Vagina (tissue), 2 donors: ENCODE results near the gene DUOXA1. TPM values are rescaled to one million over a fixed set of nuclear protein-coding genes. Genes with fewer than 3 reads are reported as not detected.

Source experiments
- DNase-seq, 2 donors: peaks; one replicate each; pipeline ENCODE4 v3.0.0-alpha.2; 2017; ENCODE audit errors: extremely low spot score in 2 of 2
- H3K27ac ChIP-seq: fragments of 200-600 bp; sonication (generic); one replicate; pipeline ENCODE4 v1.5.1; 2019
- H3K27me3 ChIP-seq: fragments of 200-600 bp; sonication (generic); one replicate; pipeline ENCODE4 v1.5.1; 2019
- H3K36me3 ChIP-seq, 2 donors: fragments of 200-600 bp; sonication (generic); one replicate each; pipeline ENCODE4 v1.5.1; 2017 to 2019
- H3K4me1 ChIP-seq: fragments of 200-600 bp; sonication (generic); one replicate; pipeline ENCODE4 v1.5.1; 2019
- H3K4me3 ChIP-seq, 2 donors: fragments of 200-600 bp; sonication (generic); 1 replicate in 1 of 2; 2 replicates in 1 of 2; pipeline ENCODE4 v1.5.1; 2016 to 2019
- H3K9me3 ChIP-seq: fragments of 200-600 bp; sonication (generic); one replicate; pipeline ENCODE4 v1.5.1; 2019
- CTCF ChIP-seq, 3 experiments: fragments of 450-650 bp in 2 of 3; fragments of 200-600 bp in 1 of 3; sonication (generic) in 1 of 3; IDR thresholded peaks; one replicate each; pipeline ENCODE4 v1.5.1; 2017 to 2019; ENCODE audit warnings: antibody characterized with exemption in 3 of 3, mild to moderate bottlenecking in 2 of 3, moderate library complexity in 2 of 3
- POLR2A ChIP-seq, 2 donors: fragments of 450-650 bp; IDR thresholded peaks; one replicate each; pipeline ENCODE4 v1.6.1; 2017; ENCODE audit warnings: antibody characterized with exemption in 2 of 2, mild to moderate bottlenecking in 2 of 2, moderate library complexity in 2 of 2
- POLR2AphosphoS5 ChIP-seq, 2 donors: sonication (generic); formaldehyde crosslinking; IDR thresholded peaks; one replicate each; pipeline ENCODE4 v1.9.0; 2017; ENCODE audit warnings: antibody characterized with exemption in 2 of 2, mild to moderate bottlenecking in 2 of 2, low read depth in 1 of 2; ENCODE audit not compliant: insufficient read depth in 1 of 2
- intact Hi-C: fragments of 100-400 bp; cut with DNase I; formaldehyde crosslinking; loops from one replicate; pipeline ENCODE4 v1.15.1; 2023
- total RNA-seq: library from RNA; depleted of rRNA; stranded (reverse); fragments of >200 nt; gene quantifications from one replicate; pipeline ENCODE4 v1.2.3, GENCODE V29; 2016

Gene DUOXA1
- total RNA-seq, 1 donor from 2014 or later = 66.5 TPM

GRCh38 chr15:45101749-45102148 lies 27.9 kb downstream of the DUOXA1 start:
- Histone ChIP-seq H3K4me3 (no peak overlapping the region), H3K4me1 (no peaks in the 10 kb centered on the region), H3K36me3 (no peaks in the 10 kb centered on the region), H3K9me3 (no peaks in the 10 kb centered on the region), H3K27me3 (no peaks in the 10 kb centered on the region), H3K27ac (no peak overlapping the region)
- intact Hi-C loops = no loop called here
- no peak for DNase-seq
- no peak for TF ChIP-seq CTCF (IDR thresholded peaks at IDR 0.05)
- no peak for TF ChIP-seq POLR2AphosphoS5 (IDR thresholded peaks at IDR 0.05; ENCODE audit: insufficient read depth in 1 of 2, low read depth in 1 of 2)
- no peak for TF ChIP-seq POLR2A (IDR thresholded peaks at IDR 0.05)

GRCh38 chr15:45100884-45101625 lies 28.6 kb downstream of the DUOXA1 start:
- H3K4me3 ChIP-seq = no peak overlapping the region
- H3K36me3 ChIP-seq = no peaks in the 10 kb centered on the region
- H3K4me1 ChIP-seq = no peaks in the 10 kb centered on the region
- intact Hi-C loops = no loop called here
- H3K9me3 ChIP-seq = no peaks in the 10 kb centered on the region
- no peak for DNase-seq
- no peaks in the 10 kb centered on the region for H3K27me3 ChIP-seq
- TF ChIP-seq POLR2A (IDR thresholded peaks at IDR 0.05) (no peak), POLR2AphosphoS5 (IDR thresholded peaks at IDR 0.05; ENCODE audit: insufficient read depth in 1 of 2, low read depth in 1 of 2) (no peak), CTCF (IDR thresholded peaks at IDR 0.05) (no peak)
- H3K27ac ChIP-seq = no peak overlapping the region

GRCh38 chr15:45099549-45100165 lies 30.0 kb downstream of the DUOXA1 start:
- TF ChIP-seq POLR2A (IDR thresholded peaks at IDR 0.05) = no peak
- TF ChIP-seq POLR2AphosphoS5 (IDR thresholded peaks at IDR 0.05; ENCODE audit: insufficient read depth in 1 of 2, low read depth in 1 of 2) = no peak
- no peak for TF ChIP-seq CTCF (IDR thresholded peaks at IDR 0.05)
- no peaks in the 10 kb centered on the region for H3K4me1 ChIP-seq
- DNase-seq = no peak
- no peak overlapping the region for H3K27ac ChIP-seq
- no peak overlapping the region for H3K4me3 ChIP-seq
- no peaks in the 10 kb centered on the region for H3K36me3 ChIP-seq
- H3K27me3 ChIP-seq = no peaks in the 10 kb centered on the region
- intact Hi-C loops = no loop called here
- no peaks in the 10 kb centered on the region for H3K9me3 ChIP-seq

- Histone ChIP-seq H3K4me1 (no peaks in the 10 kb centered on the region), H3K27me3 (no peaks in the 10 kb centered on the region), H3K36me3 (no peaks in the 10 kb centered on the region), H3K4me3 (no peak overlapping the region), H3K9me3 (no peaks in the 10 kb centered on the region), H3K27ac (no peak overlapping the region)
- no peak for DNase-seq
- TF ChIP-seq POLR2A (IDR thresholded peaks at IDR 0.05) (no peak), POLR2AphosphoS5 (IDR thresholded peaks at IDR 0.05; ENCODE audit: insufficient read depth in 1 of 2, low read depth in 1 of 2) (no peak), CTCF (IDR thresholded peaks at IDR 0.05) (no peak)
- intact Hi-C loops = no loop called here
Observed at GRCh38 chr15:45097466-45097865, 32.2 kb downstream of the DUOXA1 start.

- H3K27ac ChIP-seq = no peak overlapping the region
- H3K36me3 ChIP-seq = no peaks in the 10 kb centered on the region
- intact Hi-C loops = no loop called here
- H3K4me1 ChIP-seq = no peaks in the 10 kb centered on the region
- no peaks in the 10 kb centered on the region for H3K9me3 ChIP-seq
- no peak for TF ChIP-seq CTCF (IDR thresholded peaks at IDR 0.05)
- TF ChIP-seq POLR2AphosphoS5 (IDR thresholded peaks at IDR 0.05; ENCODE audit: insufficient read depth in 1 of 2, low read depth in 1 of 2) = no peak
- TF ChIP-seq POLR2A (IDR thresholded peaks at IDR 0.05) = no peak
- no peak for DNase-seq
- H3K4me3 ChIP-seq = no peak overlapping the region
- no peaks in the 10 kb centered on the region for H3K27me3 ChIP-seq
Observed at GRCh38 chr15:45095661-45096060, 34.0 kb downstream of the DUOXA1 start.
